ENCODE measurements around the gene RUNX1. TPM values are rescaled to one million over a fixed set of nuclear protein-coding genes. Genes with fewer than 3 reads are reported as not detected.

The RUNX1 gene
- total and polyA plus RNA-seq, 4 experiments from 2014 or later, result 6.0 to 96.3 (median 56.4) TPM

GRCh38 chr21:34962136-34962535, 87.0 kb downstream of the RUNX1 start:
- H3K4me1 Mint-ChIP-seq, result peaks cover 63 to 87% (median 78%) of the 10 kb centered on the region in 4 donors
- ChIA-PET CTCF (ENCODE audit: partially characterized antibody) (no interaction called here), POLR2A (ENCODE audit: partially characterized antibody) (interaction anchor here (1.5 kb wide), 1 partner anchor 86 kb away, joined by 5 read pairs; no protein-coding TSS in a partner anchor)

GRCh38 chr21:34960687-34961086, 88.4 kb downstream of the RUNX1 start:
- H3K4me1 Mint-ChIP-seq, result peaks cover 66 to 87% (median 78%) of the 10 kb centered on the region in 4 donors
- POLR2A ChIA-PET (ENCODE audit: partially characterized antibody), result interaction anchor here (1.3 to 1.5 kb wide), 2 partner anchors 14 to 61 kb away, joined by 3 to 4 read pairs; no protein-coding TSS in a partner anchor
- CTCF ChIA-PET (ENCODE audit: partially characterized antibody), result interaction anchor here (1.8 kb wide), 1 partner anchor 11 kb away, joined by 5 read pairs; no protein-coding TSS in a partner anchor

More at GRCh38 chr21:34962136-34962535, 87.0 kb downstream of the RUNX1 start:
- Histone ChIP-seq H3K4me1 (ENCODE audit: insufficient read depth, low read length) (peaks cover 60% of the 10 kb centered on the region), H3K36me3 (ENCODE audit: insufficient read depth, low read length) (peaks cover 15% of the 10 kb centered on the region), H3K27ac (ENCODE audit: low read depth, low read length) (no peak overlapping the region), H3K4me3 (ENCODE audit: low read length in 2 of 2) (no peak overlapping the region), H3K27me3 (ENCODE audit: insufficient read depth, low read length) (no peaks in the 10 kb centered on the region), H3K9me3 (ENCODE audit: control insufficient read depth in 1 of 2, low read length in 2 of 2) (no peaks in the 10 kb centered on the region)
- Mint-ChIP-seq H3K9me3 (peaks cover 0 to 2% (median 0%) of the 10 kb centered on the region in 8 donors), H3K36me3 (peaks cover 39 to 40% of the 10 kb centered on the region in 2 donors), H3K27ac (peak overlapping the region in 6 of 7 donors; percentile 12 to 85 (median 78)), H3K27me3 (no peaks in the 10 kb centered on the region), H3K4me3 (peak overlapping the region; percentile 31 to 77 (median 67))
- intact Hi-C loops (cut with micrococcal nuclease), result no loop called here
- DNase-seq, result no peak

GRCh38 chr21:34959607-34960006, 89.5 kb downstream of the RUNX1 start:
- DNase-seq, result no peak
- H3K27me3 ChIP-seq (ENCODE audit: insufficient read depth, low read length), result no peaks in the 10 kb centered on the region
- peaks cover 10% of the 10 kb centered on the region for H3K36me3 ChIP-seq (ENCODE audit: insufficient read depth, low read length)
- no peak overlapping the region for H3K27ac ChIP-seq (ENCODE audit: low read depth, low read length)
- peaks cover 57% of the 10 kb centered on the region for H3K4me1 ChIP-seq (ENCODE audit: insufficient read depth, low read length)
- ChIA-PET POLR2A (ENCODE audit: partially characterized antibody) (interaction anchor here (0.6 to 1.5 kb wide), 3 partner anchors 13 to 73 kb away, joined by 3 to 4 read pairs (median 3); no protein-coding TSS in a partner anchor), CTCF (ENCODE audit: partially characterized antibody) (interaction anchor here (1.1 to 1.5 kb wide), 2 partner anchors 17 to 30 kb away, joined by 3 to 4 read pairs; no protein-coding TSS in a partner anchor)
- peaks cover 0 to 4% (median 0%) of the 10 kb centered on the region in 8 donors for H3K9me3 Mint-ChIP-seq
- H3K27me3 Mint-ChIP-seq, result no peaks in the 10 kb centered on the region
- no peaks in the 10 kb centered on the region for H3K9me3 ChIP-seq (ENCODE audit: control insufficient read depth in 1 of 2, low read length in 2 of 2)
- peak overlapping the region in 2 of 8 donors; percentile 41 to 46 for H3K4me3 Mint-ChIP-seq
- no peak overlapping the region for H3K4me3 ChIP-seq (ENCODE audit: low read length in 2 of 2)
- H3K4me1 Mint-ChIP-seq, result peaks cover 60 to 87% (median 78%) of the 10 kb centered on the region in 4 donors
- intact Hi-C loops (cut with micrococcal nuclease), result no loop called here
- peaks cover 34 to 43% of the 10 kb centered on the region in 2 donors for H3K36me3 Mint-ChIP-seq
- H3K27ac Mint-ChIP-seq, result peak overlapping the region in 3 of 7 donors; percentile 58 to 74 (median 74)

More at GRCh38 chr21:34960687-34961086, 88.4 kb downstream of the RUNX1 start:
- Mint-ChIP-seq H3K4me3 (peak overlapping the region in 1 of 8 donors; percentile 19), H3K9me3 (peaks cover 0 to 4% (median 0%) of the 10 kb centered on the region in 8 donors), H3K27me3 (no peaks in the 10 kb centered on the region), H3K36me3 (peaks cover 39 to 53% of the 10 kb centered on the region in 2 donors), H3K27ac (peak overlapping the region in 4 of 7 donors; percentile 2 to 81 (median 57))
- Histone ChIP-seq H3K27ac (ENCODE audit: low read depth, low read length) (no peak overlapping the region), H3K4me1 (ENCODE audit: insufficient read depth, low read length) (peaks cover 56% of the 10 kb centered on the region), H3K4me3 (ENCODE audit: low read length in 2 of 2) (no peak overlapping the region), H3K36me3 (ENCODE audit: insufficient read depth, low read length) (peaks cover 13% of the 10 kb centered on the region), H3K27me3 (ENCODE audit: insufficient read depth, low read length) (no peaks in the 10 kb centered on the region), H3K9me3 (ENCODE audit: control insufficient read depth in 1 of 2, low read length in 2 of 2) (no peaks in the 10 kb centered on the region)
- intact Hi-C loops (cut with micrococcal nuclease), result no loop called here
- DNase-seq, result no peak

- ChIA-PET CTCF (ENCODE audit: partially characterized antibody) (interaction anchor here (1.4 kb wide), 1 partner anchor 9 kb away, joined by 4 read pairs; no protein-coding TSS in a partner anchor), POLR2A (ENCODE audit: partially characterized antibody) (interaction anchor here (1.0 to 1.3 kb wide), 2 partner anchors 11 to 22 kb away, joined by 3 to 4 read pairs; no protein-coding TSS in a partner anchor)
- peak overlapping the region in 5 of 7 donors; percentile 24 to 85 (median 60) for H3K27ac Mint-ChIP-seq
- Histone ChIP-seq H3K4me3 (ENCODE audit: low read length in 2 of 2) (no peak overlapping the region), H3K27ac (ENCODE audit: low read depth, low read length) (no peak overlapping the region), H3K9me3 (ENCODE audit: control insufficient read depth in 1 of 2, low read length in 2 of 2) (no peaks in the 10 kb centered on the region), H3K4me1 (ENCODE audit: insufficient read depth, low read length) (peaks cover 59% of the 10 kb centered on the region), H3K36me3 (ENCODE audit: insufficient read depth, low read length) (peaks cover 5% of the 10 kb centered on the region), H3K27me3 (ENCODE audit: insufficient read depth, low read length) (no peaks in the 10 kb centered on the region)
- H3K36me3 Mint-ChIP-seq, result peaks cover 30 to 41% of the 10 kb centered on the region in 2 donors
- H3K4me1 Mint-ChIP-seq, result peaks cover 66 to 90% (median 79%) of the 10 kb centered on the region in 4 donors
- peaks cover 0 to 4% (median 0%) of the 10 kb centered on the region in 8 donors for H3K9me3 Mint-ChIP-seq
- H3K27me3 Mint-ChIP-seq, result no peaks in the 10 kb centered on the region
- DNase-seq, result no peak
- peak overlapping the region in 3 of 8 donors; percentile 25 to 53 (median 41) for H3K4me3 Mint-ChIP-seq
- intact Hi-C loops (cut with micrococcal nuclease), result no loop called here
Observed at GRCh38 chr21:34958040-34958439, 91.1 kb downstream of the RUNX1 start.

GRCh38 chr21:34956416-34957316, 92.4 kb downstream of the RUNX1 start:
- intact Hi-C loops (cut with micrococcal nuclease), result no loop called here
- Histone ChIP-seq H3K27me3 (ENCODE audit: insufficient read depth, low read length) (no peaks in the 10 kb centered on the region), H3K27ac (ENCODE audit: low read depth, low read length) (no peak overlapping the region), H3K4me3 (ENCODE audit: low read length in 2 of 2) (no peak overlapping the region), H3K36me3 (ENCODE audit: insufficient read depth, low read length) (peaks cover 5% of the 10 kb centered on the region), H3K4me1 (ENCODE audit: insufficient read depth, low read length) (peaks cover 52% of the 10 kb centered on the region), H3K9me3 (ENCODE audit: control insufficient read depth in 1 of 2, low read length in 2 of 2) (no peaks in the 10 kb centered on the region)
- CTCF ChIA-PET (ENCODE audit: partially characterized antibody), result interaction anchor here (1.1 to 1.6 kb wide), 6 partner anchors 10 to 54 kb away, joined by 3 to 6 read pairs (median 3); no protein-coding TSS in a partner anchor
- peaks cover 27 to 38% of the 10 kb centered on the region in 2 donors for H3K36me3 Mint-ChIP-seq
- H3K4me3 Mint-ChIP-seq, result peak overlapping the region in 3 of 8 donors; percentile 10 to 66 (median 26)
- peaks cover 0 to 3% (median 0%) of the 10 kb centered on the region in 8 donors for H3K9me3 Mint-ChIP-seq
- H3K4me1 Mint-ChIP-seq, result peaks cover 64 to 90% (median 77%) of the 10 kb centered on the region in 4 donors
- no peak for DNase-seq
- H3K27ac Mint-ChIP-seq, result peak overlapping the region in 6 of 7 donors; percentile 5 to 68 (median 24)
- POLR2A ChIA-PET (ENCODE audit: partially characterized antibody), result interaction anchor here (0.7 to 1.6 kb wide), 10 partner anchors 9 to 90 kb away, joined by 3 to 4 read pairs (median 3); no protein-coding TSS in a partner anchor
- no peaks in the 10 kb centered on the region for H3K27me3 Mint-ChIP-seq

- Histone ChIP-seq H3K27me3 (ENCODE audit: insufficient read depth, low read length) (no peaks in the 10 kb centered on the region), H3K27ac (ENCODE audit: low read depth, low read length) (no peak overlapping the region), H3K9me3 (ENCODE audit: control insufficient read depth in 1 of 2, low read length in 2 of 2) (no peaks in the 10 kb centered on the region), H3K4me3 (ENCODE audit: low read length in 2 of 2) (no peak overlapping the region), H3K36me3 (ENCODE audit: insufficient read depth, low read length) (no peaks in the 10 kb centered on the region), H3K4me1 (ENCODE audit: insufficient read depth, low read length) (peaks cover 64% of the 10 kb centered on the region)
- H3K4me1 Mint-ChIP-seq, result peaks cover 56 to 88% (median 75%) of the 10 kb centered on the region in 4 donors
- no peak for DNase-seq
- no peaks in the 10 kb centered on the region for H3K27me3 Mint-ChIP-seq
- CTCF ChIA-PET (ENCODE audit: partially characterized antibody), result interaction anchor here (1.3 kb wide), 1 partner anchor 36 kb away, joined by 3 read pairs; no protein-coding TSS in a partner anchor
- peaks cover 19 to 26% of the 10 kb centered on the region in 2 donors for H3K36me3 Mint-ChIP-seq
- POLR2A ChIA-PET (ENCODE audit: partially characterized antibody), result interaction anchor here (0.9 to 2.7 kb wide), 4 partner anchors 20 to 93 kb away, joined by 3 to 14 read pairs (median 5); no protein-coding TSS in a partner anchor
- peak overlapping the region in 3 of 8 donors; percentile 15 to 39 (median 31) for H3K4me3 Mint-ChIP-seq
- H3K9me3 Mint-ChIP-seq, result peaks cover 0 to 3% (median 0%) of the 10 kb centered on the region in 8 donors
- H3K27ac Mint-ChIP-seq, result peak overlapping the region in 4 of 7 donors; percentile 35 to 92 (median 42)
- intact Hi-C loops (cut with micrococcal nuclease), result no loop called here
Observed at GRCh38 chr21:34953950-34954349, 95.2 kb downstream of the RUNX1 start.
